Measurements from ENCODE around the gene TOX4. TPM values are rescaled to one million over a fixed set of nuclear protein-coding genes. Genes with fewer than 3 reads are reported as not detected.

The TOX4 gene
- total and polyA plus RNA-seq, 9 of the 15 experiments (the other 6 are each of a cell fraction or from before 2014, with no cell fraction given), result 9.9 to 76.5 (median 41.0) TPM

DNA sequence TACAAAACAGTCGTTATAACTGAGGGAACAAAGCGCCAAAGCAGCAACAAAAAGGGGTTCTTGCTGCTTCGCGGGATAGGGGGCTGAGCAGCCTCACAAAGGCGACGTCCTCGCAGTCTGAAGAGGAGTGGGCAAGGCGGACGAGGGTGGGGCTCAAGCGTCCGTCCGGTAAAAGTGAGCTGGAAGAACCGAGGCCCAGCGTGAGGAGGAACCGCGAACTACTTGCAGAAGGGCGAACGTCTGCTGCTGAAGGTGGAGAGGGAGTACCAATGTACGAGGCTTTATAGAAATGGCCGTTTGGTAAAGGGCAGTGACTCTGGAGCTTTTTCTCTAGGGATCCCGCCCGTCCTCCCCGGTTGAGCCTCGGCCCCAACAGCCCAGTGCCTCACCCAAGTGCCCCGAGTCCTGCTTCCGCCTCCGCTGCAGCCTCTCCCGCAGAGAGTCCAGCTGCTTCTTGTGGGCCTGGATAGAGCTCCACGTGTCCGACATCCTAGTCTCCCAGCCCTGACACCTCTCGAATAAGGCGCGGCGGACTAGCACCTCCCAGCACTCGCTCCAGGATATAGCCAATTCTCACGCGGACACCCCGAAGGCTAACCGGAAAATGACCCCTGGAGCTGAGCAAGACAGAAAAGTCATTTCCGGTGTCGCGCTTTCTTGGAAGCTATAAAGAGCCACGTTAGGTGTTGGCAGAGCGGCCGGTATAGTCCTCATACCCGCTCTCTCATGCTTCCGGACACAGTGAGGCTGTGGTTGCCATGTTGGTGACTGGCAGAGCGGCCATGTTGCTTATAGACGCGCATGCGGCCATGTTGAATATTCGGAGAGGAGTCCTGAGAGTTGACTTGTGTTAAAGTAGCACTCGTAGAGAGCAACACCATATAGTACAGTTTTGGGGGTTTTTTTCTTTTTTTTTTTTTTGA, 34.0 kb downstream of the TOX4 start, which contains the start of gene METTL3 (continued):
- TF ChIP-seq RCOR1 (IDR thresholded peaks at IDR 0.05; ENCODE audit: borderline replicate concordance in 1 of 2, low read depth in 2 of 2, low read length in 2 of 2) (no peak), RAD51 (IDR thresholded peaks at IDR 0.05; ENCODE audit: borderline replicate concordance, low read depth) (0 out of 2 replicates have a peak, but pooled peaks have one; percentile 32), THAP12 (CRISPR knock-in tag; IDR thresholded peaks at IDR 0.05) (no peak), ZFPM2 (CRISPR knock-in tag; IDR thresholded peaks at IDR 0.05) (no peak), MLX (CRISPR knock-in tag; conservative IDR thresholded peaks at IDR 0.05) (no peak), TAF9B (IDR thresholded peaks at IDR 0.05; ENCODE audit: partially characterized antibody) (peak; percentile 78), ZKSCAN8 (CRISPR knock-in tag; IDR thresholded peaks at IDR 0.05) (peak; percentile 61; the same call in 1 of the 2 replicates), L3MBTL2 (IDR thresholded peaks at IDR 0.05) (peak; percentile 79), MED1 (CRISPR knock-in tag; IDR thresholded peaks at IDR 0.05; ENCODE audit: borderline replicate concordance) (no peak), MBD1 (CRISPR knock-in tag; IDR thresholded peaks at IDR 0.05) (no peak), HDAC8 (tag; IDR thresholded peaks at IDR 0.05) (peak; percentile 43; the same call in 1 of the 2 replicates), KLF1 (tag; IDR thresholded peaks at IDR 0.05) (no peak), HMG20B (CRISPR knock-in tag; IDR thresholded peaks at IDR 0.05) (no peak), ZNF408 (CRISPR knock-in tag; IDR thresholded peaks at IDR 0.05; ENCODE audit: low read depth) (no peak)
- TF ChIP-seq, protein P1, sequence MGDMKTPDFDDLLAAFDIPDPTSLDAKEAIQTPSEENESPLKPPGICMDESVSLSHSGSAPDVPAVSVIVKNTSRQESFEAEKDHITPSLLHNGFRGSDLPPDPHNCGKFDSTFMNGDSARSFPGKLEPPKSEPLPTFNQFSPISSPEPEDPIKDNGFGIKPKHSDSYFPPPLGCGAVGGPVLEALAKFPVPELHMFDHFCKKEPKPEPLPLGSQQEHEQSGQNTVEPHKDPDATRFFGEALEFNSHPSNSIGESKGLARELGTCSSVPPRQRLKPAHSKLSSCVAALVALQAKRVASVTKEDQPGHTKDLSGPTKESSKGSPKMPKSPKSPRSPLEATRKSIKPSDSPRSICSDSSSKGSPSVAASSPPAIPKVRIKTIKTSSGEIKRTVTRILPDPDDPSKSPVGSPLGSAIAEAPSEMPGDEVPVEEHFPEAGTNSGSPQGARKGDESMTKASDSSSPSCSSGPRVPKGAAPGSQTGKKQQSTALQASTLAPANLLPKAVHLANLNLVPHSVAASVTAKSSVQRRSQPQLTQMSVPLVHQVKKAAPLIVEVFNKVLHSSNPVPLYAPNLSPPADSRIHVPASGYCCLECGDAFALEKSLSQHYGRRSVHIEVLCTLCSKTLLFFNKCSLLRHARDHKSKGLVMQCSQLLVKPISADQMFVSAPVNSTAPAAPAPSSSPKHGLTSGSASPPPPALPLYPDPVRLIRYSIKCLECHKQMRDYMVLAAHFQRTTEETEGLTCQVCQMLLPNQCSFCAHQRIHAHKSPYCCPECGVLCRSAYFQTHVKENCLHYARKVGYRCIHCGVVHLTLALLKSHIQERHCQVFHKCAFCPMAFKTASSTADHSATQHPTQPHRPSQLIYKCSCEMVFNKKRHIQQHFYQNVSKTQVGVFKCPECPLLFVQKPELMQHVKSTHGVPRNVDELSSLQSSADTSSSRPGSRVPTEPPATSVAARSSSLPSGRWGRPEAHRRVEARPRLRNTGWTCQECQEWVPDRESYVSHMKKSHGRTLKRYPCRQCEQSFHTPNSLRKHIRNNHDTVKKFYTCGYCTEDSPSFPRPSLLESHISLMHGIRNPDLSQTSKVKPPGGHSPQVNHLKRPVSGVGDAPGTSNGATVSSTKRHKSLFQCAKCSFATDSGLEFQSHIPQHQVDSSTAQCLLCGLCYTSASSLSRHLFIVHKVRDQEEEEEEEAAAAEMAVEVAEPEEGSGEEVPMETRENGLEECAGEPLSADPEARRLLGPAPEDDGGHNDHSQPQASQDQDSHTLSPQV (IDR thresholded peaks at IDR 0.05), result peak; percentile 38
- TF ChIP-seq, protein P2, sequence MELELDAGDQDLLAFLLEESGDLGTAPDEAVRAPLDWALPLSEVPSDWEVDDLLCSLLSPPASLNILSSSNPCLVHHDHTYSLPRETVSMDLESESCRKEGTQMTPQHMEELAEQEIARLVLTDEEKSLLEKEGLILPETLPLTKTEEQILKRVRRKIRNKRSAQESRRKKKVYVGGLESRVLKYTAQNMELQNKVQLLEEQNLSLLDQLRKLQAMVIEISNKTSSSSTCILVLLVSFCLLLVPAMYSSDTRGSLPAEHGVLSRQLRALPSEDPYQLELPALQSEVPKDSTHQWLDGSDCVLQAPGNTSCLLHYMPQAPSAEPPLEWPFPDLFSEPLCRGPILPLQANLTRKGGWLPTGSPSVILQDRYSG (tag; conservative IDR thresholded peaks at IDR 0.05; ENCODE audit: low read depth), result peak; percentile 94
